Kidney capillary endothelial cell (primary cell): ENCODE data around the gene SCRT2.

Source experiments
- DNase-seq: peaks from one replicate; pipeline ENCODE4 v3.0.0-alpha.2; 2018; ENCODE audit warnings: low spot score

The SCRT2 gene

GRCh38 chr20:631101-631500, 44.5 kb downstream of the SCRT2 start:
- no peak for DNase-seq

GRCh38 chr20:626579-626978, 49.0 kb downstream of the SCRT2 start:
- no peak for DNase-seq

- peak; percentile 82 for DNase-seq
These were observed 50.2 kb downstream of the SCRT2 start for GRCh38 chr20:625360-625932.

- DNase-seq: no peak
These were observed 51.9 kb downstream of the SCRT2 start for GRCh38 chr20:623704-624103.

GRCh38 chr20:623021-623420, 52.6 kb downstream of the SCRT2 start:
- DNase-seq: no peak

- DNase-seq: no peak
These were observed 53.4 kb downstream of the SCRT2 start for GRCh38 chr20:622161-622560.

GRCh38 chr20:621125-621756, 54.4 kb downstream of the SCRT2 start:
- peak; percentile 92 for DNase-seq

GRCh38 chr20:620246-620645, 55.4 kb downstream of the SCRT2 start:
- DNase-seq: no peak

- DNase-seq: no peak
These were observed 56.6 kb downstream of the SCRT2 start for GRCh38 chr20:618980-619379.

- no peak for DNase-seq
These were observed 57.5 kb downstream of the SCRT2 start for GRCh38 chr20:617934-618690.

- no peak for DNase-seq
These were observed 60.1 kb downstream of the SCRT2 start for GRCh38 chr20:615514-615913.

GRCh38 chr20:611843-612185, 63.8 kb downstream of the SCRT2 start:
- DNase-seq: peak; percentile 12
